Stimulated activated CD4-positive, alpha-beta T cell treated with anti-CD3 and anti-CD28 coated beads, Interleukin-12 subunit alpha, Interleukin-12 subunit beta, amount 100 ng/mL, for 48 hours (primary cell): ENCODE results near the gene OR10G6.
"Not testable (repeated sequence)": the region's sequence is repeated elsewhere in the genome, so short reads cannot be mapped to it uniquely, and the experiment has no call there.

Experiments used
- DNase-seq, 3 donors: peaks; one replicate each; pipeline ENCODE4 v3.0.0-alpha.2; 2020; ENCODE audit warnings: low read depth in 2 of 3, low spot score in 1 of 3

Gene OR10G6

GRCh38 chr11:123995119-123995518 is at the start of gene OR10G6:
OR10G6 (minus strand) TSS chr11:123995161; CDS start chr11:123995161, 0 bp downstream.
- DNase-seq = no peak

- DNase-seq = no peak
These were observed 48.5 kb upstream of the OR10G6 start for GRCh38 chr11:124043420-124043819.

- no peak for DNase-seq
These were observed 46.3 kb upstream of the OR10G6 start, which contains the start of gene OR10G7 for GRCh38 chr11:124041254-124041653. OR10G7 (minus strand) TSS chr11:124041325; CDS start chr11:124039001, 2,324 bp downstream.

GRCh38 chr11:124039557-124039956 is 44.6 kb upstream of the OR10G6 start:
- no peak for DNase-seq

GRCh38 chr11:124036666-124037065 is 41.7 kb upstream of the OR10G6 start:
- no peak for DNase-seq

GRCh38 chr11:124026498-124026897 is 31.5 kb upstream of the OR10G6 start, which contains the start of gene OR10G8:
OR10G8 (plus strand) TSS chr11:124026798; CDS start chr11:124029623, 2,825 bp downstream.
- DNase-seq = no peak

GRCh38 chr11:124015837-124016236 is 20.9 kb upstream of the OR10G6 start:
- not testable (repeated sequence) for DNase-seq

GRCh38 chr11:124012697-124013096 is 17.7 kb upstream of the OR10G6 start, which contains the start of gene OR10G4:
OR10G4 (plus strand) TSS chr11:124012997; CDS start chr11:124015575, 2,578 bp downstream.
- no peak for DNase-seq

- DNase-seq = no peak
These were observed 15.7 kb downstream of the OR10G6 start for GRCh38 chr11:123979311-123979710.

- DNase-seq = no peak
These were observed 17.1 kb downstream of the OR10G6 start, which contains the start of gene OR10S1 for GRCh38 chr11:123977731-123978347. OR10S1 (minus strand) TSS chr11:123977781; CDS start chr11:123977664, 117 bp downstream.

GRCh38 chr11:123976770-123977560 is 18.0 kb downstream of the OR10G6 start:
- DNase-seq = no peak

GRCh38 chr11:123973816-123974215 is 21.1 kb downstream of the OR10G6 start:
- DNase-seq = no peak

- DNase-seq = no peak
These were observed 38.2 kb downstream of the OR10G6 start for GRCh38 chr11:123956752-123957151.

GRCh38 chr11:123945132-123945531 is 49.8 kb downstream of the OR10G6 start:
- no peak for DNase-seq
